ENCODE results near the gene ZNF621.

- TF ChIP-seq, protein P1, sequence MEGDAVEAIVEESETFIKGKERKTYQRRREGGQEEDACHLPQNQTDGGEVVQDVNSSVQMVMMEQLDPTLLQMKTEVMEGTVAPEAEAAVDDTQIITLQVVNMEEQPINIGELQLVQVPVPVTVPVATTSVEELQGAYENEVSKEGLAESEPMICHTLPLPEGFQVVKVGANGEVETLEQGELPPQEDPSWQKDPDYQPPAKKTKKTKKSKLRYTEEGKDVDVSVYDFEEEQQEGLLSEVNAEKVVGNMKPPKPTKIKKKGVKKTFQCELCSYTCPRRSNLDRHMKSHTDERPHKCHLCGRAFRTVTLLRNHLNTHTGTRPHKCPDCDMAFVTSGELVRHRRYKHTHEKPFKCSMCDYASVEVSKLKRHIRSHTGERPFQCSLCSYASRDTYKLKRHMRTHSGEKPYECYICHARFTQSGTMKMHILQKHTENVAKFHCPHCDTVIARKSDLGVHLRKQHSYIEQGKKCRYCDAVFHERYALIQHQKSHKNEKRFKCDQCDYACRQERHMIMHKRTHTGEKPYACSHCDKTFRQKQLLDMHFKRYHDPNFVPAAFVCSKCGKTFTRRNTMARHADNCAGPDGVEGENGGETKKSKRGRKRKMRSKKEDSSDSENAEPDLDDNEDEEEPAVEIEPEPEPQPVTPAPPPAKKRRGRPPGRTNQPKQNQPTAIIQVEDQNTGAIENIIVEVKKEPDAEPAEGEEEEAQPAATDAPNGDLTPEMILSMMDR (optimal IDR thresholded peaks at IDR 0.05 in 1 of 3, IDR thresholded peaks at IDR 0.05 in 1 of 3, conservative IDR thresholded peaks at IDR 0.05 in 1 of 3; ENCODE audit: extremely low read depth in 1 of 3, insufficient read depth in 2 of 3, low read length in 3 of 3), result no peak
- no peak for TF ChIP-seq EZH2 (IDR thresholded peaks at IDR 0.05; ENCODE audit: low read length)
These were observed 13.6 kb upstream of the ZNF621 start for GRCh38 chr3:40511031-40511718.
